ENCODE measurements around the gene MYH14. TPM values are rescaled to one million over a fixed set of nuclear protein-coding genes. Genes with fewer than 3 reads are reported as not detected.

MYH14 gene
- total RNA-seq, 1 donor from 2014 or later: not detected

DNA sequence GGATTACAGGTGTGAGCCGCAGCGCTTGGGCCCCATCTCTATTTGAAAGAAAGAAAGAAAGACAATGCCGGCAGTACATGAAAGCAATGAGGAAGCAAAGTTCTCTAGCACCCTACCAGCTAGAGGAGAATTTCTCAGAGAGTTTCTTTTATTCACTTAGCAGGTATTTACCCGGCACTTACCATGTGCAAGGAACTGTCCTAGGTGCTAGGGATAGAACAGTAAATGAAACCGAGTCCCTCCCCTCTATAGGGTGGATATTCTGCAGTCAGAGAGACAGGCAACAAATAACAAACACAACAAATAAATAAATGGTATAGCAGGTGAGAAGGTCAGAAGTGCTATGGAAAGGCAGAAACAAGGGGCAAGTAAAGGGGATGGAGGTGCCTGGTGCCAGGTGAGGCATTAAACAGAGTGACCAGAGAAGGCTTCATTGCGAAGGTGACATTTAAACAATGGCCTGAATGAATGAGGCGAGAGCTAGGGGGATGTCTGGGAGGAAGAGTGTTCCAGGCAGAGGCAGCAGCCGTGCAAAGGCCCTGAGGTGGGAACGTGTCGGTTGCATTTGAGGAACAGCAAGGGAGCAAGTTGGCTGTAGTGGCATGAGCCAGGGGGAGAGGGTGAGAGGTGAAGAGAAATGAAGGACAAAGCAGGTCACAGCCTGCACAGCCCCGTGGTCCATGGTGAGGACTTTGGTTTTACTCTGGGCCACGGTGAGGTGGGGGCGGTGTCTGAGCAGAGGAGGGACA lies 10.8 kb upstream of the MYH14 start:
- intact Hi-C loops (cut with micrococcal nuclease): no loop called here

DNA sequence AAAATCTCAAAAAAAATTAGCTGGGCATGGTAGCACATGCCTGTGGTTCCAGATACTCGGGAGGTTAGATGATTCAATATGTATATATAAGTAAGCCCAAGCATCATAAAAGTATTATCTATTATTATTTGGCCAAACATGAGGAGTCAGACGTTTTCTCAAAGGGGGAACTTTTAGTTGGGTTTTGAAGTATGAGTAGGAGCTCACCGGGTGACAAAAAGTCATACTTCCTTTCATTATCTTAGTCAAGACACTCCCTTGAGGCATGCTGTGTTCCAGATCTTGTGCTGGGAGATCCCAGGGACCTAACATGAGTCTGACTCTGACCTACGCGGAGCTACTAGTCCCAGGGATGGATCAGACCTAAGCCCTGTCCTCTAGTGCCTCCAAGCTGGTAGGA lies 8.2 kb upstream of the MYH14 start:
- intact Hi-C loops (cut with micrococcal nuclease): no loop called here

- intact Hi-C loops (cut with micrococcal nuclease): no loop called here
These were observed 7.0 kb upstream of the MYH14 start for GRCh38 chr19:50196322-50196932.

DNA sequence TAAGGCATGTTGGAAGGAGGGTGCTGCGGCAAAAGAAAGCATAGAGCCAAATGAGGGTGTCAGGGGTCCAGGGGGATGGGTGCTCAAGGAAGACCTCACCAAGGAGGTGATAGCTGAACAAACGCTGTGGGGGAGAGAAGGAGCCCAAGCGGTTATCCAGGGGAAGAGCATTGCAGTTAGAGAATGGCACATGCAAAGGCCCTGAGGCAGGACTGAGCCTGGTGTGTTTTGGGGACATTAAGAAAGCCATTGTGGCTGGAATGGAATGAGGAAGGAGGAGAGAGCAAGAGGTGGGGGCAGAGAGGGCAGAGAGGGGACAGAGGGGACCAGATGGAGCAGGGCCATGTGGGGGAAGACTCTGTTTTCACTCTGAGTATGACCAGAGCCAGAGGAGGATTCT lies 6.1 kb upstream of the MYH14 start:
- intact Hi-C loops (cut with micrococcal nuclease): no loop called here

DNA sequence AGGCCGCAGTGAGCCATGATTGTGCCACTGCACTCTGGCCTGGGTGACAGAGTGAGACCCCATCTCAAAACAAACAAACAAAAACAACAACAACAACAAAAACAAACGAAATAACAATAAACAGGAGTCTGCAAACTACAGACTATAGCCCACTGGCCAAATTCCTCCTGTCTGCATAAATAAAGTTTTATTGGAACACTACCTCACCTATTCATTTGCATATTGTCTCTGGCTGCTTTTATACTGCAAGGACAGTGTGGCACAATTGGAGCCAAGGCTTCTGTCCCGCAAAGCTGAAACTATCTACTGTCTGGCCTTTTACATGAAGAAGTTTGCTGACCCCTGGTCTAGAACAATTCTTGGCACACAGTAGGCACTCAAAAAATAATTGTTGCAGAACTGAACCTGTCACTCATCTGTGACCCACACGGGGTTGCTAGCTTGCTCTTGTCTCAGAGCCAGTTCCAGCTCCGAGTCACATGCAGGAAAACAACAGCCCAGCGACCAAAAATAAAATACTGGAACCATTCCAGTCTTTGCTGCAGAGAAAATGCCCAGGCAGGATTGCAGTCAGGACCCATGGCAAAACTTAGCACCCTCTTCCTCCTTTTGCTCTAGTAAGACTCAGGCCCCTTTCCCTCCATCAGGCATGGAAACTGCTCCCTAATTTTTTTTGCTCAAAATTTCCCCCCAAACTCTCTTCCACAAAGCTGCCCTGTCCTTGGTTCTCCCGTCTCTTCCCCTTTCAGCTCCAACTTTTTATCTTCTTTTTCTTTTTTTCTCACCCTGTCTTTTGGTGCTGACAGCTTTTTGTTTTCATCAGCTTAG lies 4.8 kb upstream of the MYH14 start:
- intact Hi-C loops (cut with micrococcal nuclease): no loop called here

DNA sequence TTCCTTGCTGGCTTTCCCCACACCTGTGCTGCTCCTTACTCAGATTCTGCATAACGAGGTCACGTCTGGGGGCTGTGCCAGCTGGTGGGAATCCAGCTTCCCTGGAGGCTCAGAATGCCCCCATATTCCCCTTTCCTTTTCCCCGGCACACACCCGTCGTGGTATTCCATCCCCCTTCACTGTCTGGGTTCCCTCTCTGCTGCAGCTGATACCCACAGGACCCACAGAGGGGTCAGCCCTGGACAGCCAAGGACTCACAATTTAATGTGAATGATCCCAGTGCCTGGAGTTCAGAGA lies 4.2 kb upstream of the MYH14 start:
- intact Hi-C loops (cut with micrococcal nuclease): no loop called here

GRCh38 chr19:50202386-50202785 lies 1.0 kb upstream of the MYH14 start:
- intact Hi-C loops (cut with micrococcal nuclease): no loop called here

DNA sequence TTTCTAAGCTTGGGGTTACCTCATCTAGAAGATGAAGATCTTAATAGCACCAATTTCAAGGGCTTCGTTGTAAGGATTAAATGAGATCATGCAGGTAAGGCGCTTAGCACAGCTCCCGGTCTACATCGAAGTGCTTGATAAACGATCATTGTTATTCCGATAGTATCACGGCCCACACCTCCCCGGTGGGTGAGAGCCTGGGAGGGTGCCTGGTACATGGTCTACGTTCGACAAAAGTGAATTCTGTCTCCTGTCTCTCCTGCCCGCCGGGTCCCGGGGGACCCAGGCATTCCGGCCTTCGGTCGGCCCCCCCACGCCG lies 501 bp upstream of the MYH14 start:
- intact Hi-C loops (cut with micrococcal nuclease): no loop called here

- intact Hi-C loops (cut with micrococcal nuclease): no loop called here
These were observed 633 bp downstream of the MYH14 start for GRCh38 chr19:50204081-50204428.

DNA sequence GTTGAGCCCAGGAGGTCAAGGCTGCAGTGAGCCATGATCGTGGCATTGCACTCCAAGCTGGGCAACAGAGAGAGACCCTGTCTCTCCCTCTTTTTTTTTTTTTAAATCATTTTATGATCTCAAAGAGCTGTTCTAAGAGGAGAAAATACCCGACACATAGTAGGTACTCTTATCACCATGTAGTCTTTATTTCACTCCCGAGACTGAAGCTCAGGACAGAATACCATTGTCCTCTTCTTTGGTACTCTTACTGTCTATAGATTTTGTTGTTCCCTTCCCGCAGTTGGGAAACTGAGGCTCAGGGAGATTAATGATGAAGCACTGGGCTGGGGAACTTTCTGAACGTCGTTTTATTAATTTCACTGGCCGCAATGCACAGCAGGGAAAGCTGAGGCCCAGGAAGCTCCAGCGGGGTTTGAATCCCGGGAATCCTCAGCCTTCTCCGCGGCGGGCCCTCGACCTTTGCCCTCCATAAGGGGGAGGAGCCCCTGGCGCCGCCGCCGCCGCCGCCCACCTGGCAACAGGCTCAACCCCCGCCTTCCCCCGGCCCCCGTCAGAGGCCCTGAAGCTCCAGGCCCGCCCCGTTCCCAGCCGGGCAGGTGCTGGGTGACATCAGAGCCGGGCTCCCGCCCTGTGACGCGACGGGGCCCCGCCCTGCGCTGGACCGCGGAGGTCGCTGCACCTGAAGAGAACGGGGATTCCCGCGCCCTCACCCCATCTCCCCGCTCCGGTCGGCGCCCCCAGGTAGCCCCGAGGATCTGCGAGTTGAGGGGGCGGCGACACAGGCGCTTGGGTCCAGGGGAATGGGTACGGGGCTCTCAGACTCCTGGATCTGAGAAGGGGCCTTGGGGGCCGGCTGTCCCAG lies 1.6 kb downstream of the MYH14 start:
- intact Hi-C loops (cut with micrococcal nuclease): no loop called here

GRCh38 chr19:50205681-50206138 lies 2.3 kb downstream of the MYH14 start:
- intact Hi-C loops (cut with micrococcal nuclease): no loop called here

GRCh38 chr19:50206191-50206590 lies 2.8 kb downstream of the MYH14 start:
- intact Hi-C loops (cut with micrococcal nuclease): no loop called here

- intact Hi-C loops (cut with micrococcal nuclease): no loop called here
These were observed 4.3 kb downstream of the MYH14 start for GRCh38 chr19:50207730-50208129.

- intact Hi-C loops (cut with micrococcal nuclease): no loop called here
These were observed 5.7 kb downstream of the MYH14 start for GRCh38 chr19:50209131-50209530.

GRCh38 chr19:50210425-50210824 lies 7.0 kb downstream of the MYH14 start:
- intact Hi-C loops (cut with micrococcal nuclease): no loop called here

DNA sequence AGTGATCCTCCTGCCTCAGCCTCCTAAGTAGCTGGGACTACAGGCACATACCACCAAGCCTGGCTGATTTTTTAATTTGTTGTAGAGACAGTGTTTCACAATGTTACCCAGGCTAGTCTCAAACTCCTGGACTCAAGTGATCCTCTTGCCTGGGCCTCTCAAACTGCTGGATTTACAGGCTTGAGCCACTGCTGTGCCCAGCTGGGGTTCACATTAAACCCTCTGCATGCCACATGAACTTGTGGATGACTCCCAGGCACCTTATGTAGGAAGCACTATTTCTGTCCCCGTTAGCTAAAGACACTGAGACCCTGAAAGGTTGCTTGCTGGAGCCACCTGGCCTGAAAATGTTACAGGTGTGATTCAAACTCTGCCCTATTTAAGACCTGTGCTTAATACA lies 10.5 kb downstream of the MYH14 start:
- intact Hi-C loops (cut with micrococcal nuclease): no loop called here

DNA sequence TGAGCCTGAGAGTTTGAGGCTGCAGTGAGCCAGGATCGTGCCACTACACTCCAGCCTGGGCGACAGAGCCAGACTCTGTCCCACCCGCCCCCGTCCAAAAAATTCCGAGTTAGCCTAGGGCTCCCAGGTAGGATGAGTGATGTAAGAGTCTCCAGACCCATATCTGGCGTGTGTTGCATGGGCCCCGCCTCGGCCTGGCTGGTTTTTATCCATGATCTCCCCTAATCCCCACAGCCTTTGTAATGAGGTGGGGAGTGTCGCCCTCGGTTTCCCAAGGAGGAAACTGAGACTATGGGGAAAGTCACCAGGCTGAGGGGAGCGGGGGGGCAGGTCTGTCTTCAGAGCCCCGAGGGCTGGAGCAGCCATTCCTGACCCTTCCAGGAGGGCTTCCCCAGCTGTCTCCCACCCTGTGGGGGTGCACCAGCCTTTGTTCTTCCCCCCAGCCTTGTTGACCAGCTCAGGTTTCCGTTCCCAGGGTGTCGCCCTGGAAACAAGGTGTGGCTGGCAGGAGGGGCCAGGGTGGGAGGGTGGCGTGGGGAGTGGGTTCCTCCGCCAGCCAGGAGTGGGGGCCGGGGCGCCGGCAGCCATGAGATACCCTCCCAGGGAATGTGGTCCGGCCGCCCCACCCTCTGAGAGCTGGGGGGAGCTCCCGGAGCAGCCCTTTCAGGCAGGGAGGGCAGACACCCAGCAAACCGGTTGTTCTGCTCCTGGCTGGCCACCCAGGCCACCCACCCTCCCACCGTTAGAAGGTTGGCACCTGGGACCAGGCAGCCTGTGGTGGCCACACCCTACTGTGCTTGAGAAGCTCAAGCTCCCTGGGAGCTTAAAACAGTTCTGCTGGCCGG lies 11.5 kb downstream of the MYH14 start:
- intact Hi-C loops (cut with micrococcal nuclease): no loop called here

GRCh38 chr19:50215820-50216219 lies 12.4 kb downstream of the MYH14 start:
- intact Hi-C loops (cut with micrococcal nuclease): no loop called here

- intact Hi-C loops (cut with micrococcal nuclease): no loop called here
These were observed 17.7 kb downstream of the MYH14 start for GRCh38 chr19:50221087-50221486.

GRCh38 chr19:50222691-50223438 lies 19.4 kb downstream of the MYH14 start:
- intact Hi-C loops (cut with micrococcal nuclease): no loop called here
